Measurements from ENCODE around the gene CROCC2. TPM values are rescaled to one million over a fixed set of nuclear protein-coding genes. Genes with fewer than 3 reads are reported as not detected.

Gene CROCC2
- total RNA-seq, 1 donor from 2014 or later: not detected

DNA sequence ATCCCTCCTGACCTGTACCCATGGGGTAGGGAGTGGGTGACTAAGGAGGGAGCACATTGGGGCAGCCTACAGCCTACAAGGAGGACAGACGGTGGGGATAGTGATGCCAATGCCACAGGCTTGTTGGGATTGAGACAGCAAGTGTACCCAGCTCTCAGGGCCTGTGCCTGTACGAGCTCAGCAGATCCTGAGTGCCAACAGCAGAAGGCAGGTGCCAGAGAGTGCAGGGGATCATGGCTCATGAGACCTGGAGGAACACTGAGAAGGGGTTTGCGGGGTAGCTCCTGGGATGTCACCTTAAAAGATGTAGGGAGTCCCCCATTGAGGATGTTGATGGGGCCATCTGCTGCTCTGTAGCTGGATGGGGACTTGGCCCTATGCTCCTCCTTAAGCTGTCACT lies 82.0 kb downstream of the CROCC2 start:
- H3K4me1 Mint-ChIP-seq (ENCODE audit: low read depth): peaks cover 24% of the 10 kb centered on the region
- no peak overlapping the region for H3K4me3 Mint-ChIP-seq (ENCODE audit: unreplicated experiment)
- no peak for DNase-seq (ENCODE audit: low spot score)

DNA sequence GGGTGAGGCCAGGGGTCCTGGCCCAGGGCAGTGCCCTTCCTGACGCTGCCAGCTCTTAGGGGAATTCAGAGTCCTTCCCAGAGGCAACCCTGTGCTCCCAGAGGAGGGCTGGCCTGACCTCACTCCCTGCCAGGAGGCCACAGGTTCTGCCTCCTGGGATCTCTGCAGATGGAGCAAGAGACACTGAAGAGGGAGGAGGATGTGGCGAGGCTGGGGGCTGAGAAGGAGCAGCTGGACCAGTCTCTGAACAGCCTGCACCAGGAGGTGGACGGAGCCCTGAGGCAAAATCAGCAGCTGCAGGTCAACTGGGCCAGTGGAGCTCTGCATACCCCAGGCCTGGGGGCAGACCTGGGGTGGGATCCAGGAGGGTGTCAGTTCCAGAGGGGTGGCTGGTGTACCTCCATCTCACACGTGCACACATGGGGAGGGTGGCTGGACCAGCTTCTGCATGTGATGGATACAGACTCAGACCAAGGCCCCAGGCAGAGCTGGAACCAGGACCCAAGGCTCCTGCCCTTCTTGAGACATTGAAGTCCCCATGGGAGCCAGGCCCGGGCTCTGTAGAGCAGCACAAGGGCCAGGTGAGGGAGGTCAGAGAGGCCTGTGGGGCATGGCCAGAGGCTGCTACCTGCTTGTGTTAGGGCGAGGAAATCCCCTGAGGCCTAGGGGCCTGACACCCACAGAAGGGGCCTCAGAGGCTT lies 82.6 kb downstream of the CROCC2 start:
- TF ChIP-seq, protein P1, sequence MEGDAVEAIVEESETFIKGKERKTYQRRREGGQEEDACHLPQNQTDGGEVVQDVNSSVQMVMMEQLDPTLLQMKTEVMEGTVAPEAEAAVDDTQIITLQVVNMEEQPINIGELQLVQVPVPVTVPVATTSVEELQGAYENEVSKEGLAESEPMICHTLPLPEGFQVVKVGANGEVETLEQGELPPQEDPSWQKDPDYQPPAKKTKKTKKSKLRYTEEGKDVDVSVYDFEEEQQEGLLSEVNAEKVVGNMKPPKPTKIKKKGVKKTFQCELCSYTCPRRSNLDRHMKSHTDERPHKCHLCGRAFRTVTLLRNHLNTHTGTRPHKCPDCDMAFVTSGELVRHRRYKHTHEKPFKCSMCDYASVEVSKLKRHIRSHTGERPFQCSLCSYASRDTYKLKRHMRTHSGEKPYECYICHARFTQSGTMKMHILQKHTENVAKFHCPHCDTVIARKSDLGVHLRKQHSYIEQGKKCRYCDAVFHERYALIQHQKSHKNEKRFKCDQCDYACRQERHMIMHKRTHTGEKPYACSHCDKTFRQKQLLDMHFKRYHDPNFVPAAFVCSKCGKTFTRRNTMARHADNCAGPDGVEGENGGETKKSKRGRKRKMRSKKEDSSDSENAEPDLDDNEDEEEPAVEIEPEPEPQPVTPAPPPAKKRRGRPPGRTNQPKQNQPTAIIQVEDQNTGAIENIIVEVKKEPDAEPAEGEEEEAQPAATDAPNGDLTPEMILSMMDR (IDR thresholded peaks at IDR 0.05): no peak
- Mint-ChIP-seq H3K4me1 (ENCODE audit: low read depth) (peaks cover 24% of the 10 kb centered on the region), H3K27ac (ENCODE audit: unreplicated experiment) (no peak overlapping the region), H3K4me3 (ENCODE audit: unreplicated experiment) (no peak overlapping the region), H3K9me3 (ENCODE audit: low read depth) (no peaks in the 10 kb centered on the region), H3K27me3 (ENCODE audit: low read depth) (peaks cover 11% of the 10 kb centered on the region), H3K36me3 (ENCODE audit: low read depth) (no peaks in the 10 kb centered on the region)
- DNase-seq (ENCODE audit: low spot score): no peak

More for the DNA sequence above, 82.0 kb downstream of the CROCC2 start:
- TF ChIP-seq, protein P1 (IDR thresholded peaks at IDR 0.05): no peak
- Mint-ChIP-seq H3K9me3 (ENCODE audit: low read depth) (no peaks in the 10 kb centered on the region), H3K27ac (ENCODE audit: unreplicated experiment) (peak overlapping the region; percentile 41), H3K27me3 (ENCODE audit: low read depth) (peaks cover 11% of the 10 kb centered on the region), H3K36me3 (ENCODE audit: low read depth) (no peaks in the 10 kb centered on the region)

DNA sequence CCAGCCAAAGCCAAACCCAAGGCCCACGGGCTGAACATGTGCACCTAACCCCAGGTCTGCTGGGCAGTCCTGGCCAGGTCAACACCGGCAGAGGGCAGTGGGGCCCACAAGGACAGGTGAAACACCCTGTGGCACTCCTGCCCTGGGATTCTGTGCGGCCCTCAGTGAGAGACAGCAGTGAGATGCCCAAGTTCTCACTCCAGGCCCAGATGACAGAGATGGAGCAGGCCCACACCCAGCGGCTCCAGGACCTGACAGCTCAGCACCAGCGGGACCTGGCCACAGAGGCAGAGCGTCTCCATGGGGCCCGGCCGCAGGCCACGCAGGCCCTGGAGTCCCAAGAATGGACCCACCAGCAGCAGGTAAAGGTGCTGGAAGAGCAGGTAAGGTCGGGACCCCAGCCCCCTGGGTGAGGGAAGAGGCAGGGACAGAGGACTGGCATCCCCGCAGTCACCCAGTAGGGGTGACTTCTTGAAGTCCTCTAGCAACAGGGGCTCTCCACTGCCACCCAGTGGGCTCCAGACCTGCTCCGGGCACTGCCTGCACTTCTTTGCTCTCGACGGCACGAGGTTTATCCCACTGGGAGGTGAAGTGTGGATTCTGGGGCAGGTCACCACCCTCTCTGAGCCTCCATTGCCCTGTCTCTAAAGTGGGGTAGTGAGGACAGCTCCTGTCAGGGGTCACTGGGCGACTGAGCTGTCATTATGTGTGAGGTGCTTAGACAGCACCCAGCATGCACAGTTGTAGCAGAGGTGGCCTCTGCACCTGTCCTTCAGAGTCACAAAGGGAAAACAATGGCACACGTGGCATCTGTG lies 83.5 kb downstream of the CROCC2 start:
- Mint-ChIP-seq H3K4me3 (ENCODE audit: unreplicated experiment) (no peak overlapping the region), H3K4me1 (ENCODE audit: low read depth) (peaks cover 24% of the 10 kb centered on the region), H3K27me3 (ENCODE audit: low read depth) (peaks cover 7% of the 10 kb centered on the region), H3K27ac (ENCODE audit: unreplicated experiment) (no peak overlapping the region), H3K9me3 (ENCODE audit: low read depth) (no peaks in the 10 kb centered on the region), H3K36me3 (ENCODE audit: low read depth) (no peaks in the 10 kb centered on the region)
- TF ChIP-seq, protein P1 (IDR thresholded peaks at IDR 0.05): peak; percentile 78
- DNase-seq (ENCODE audit: low spot score): peak; percentile 87

DNA sequence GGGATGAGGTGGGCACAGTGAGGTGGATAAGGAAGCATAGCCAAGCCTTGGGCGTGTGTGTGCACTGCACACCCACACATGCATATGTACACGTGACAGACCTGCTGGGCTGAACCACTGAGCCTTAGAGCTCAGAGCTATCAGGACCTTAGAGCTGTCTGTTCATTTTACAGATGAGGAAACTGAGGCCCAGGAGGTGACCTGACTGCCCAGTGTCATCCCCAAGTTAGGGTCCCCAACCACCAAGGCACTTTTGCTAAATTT lies 84.1 kb downstream of the CROCC2 start:
- Mint-ChIP-seq H3K27ac (ENCODE audit: unreplicated experiment) (no peak overlapping the region), H3K4me1 (ENCODE audit: low read depth) (peaks cover 24% of the 10 kb centered on the region), H3K4me3 (ENCODE audit: unreplicated experiment) (no peak overlapping the region), H3K9me3 (ENCODE audit: low read depth) (no peaks in the 10 kb centered on the region), H3K36me3 (ENCODE audit: low read depth) (no peaks in the 10 kb centered on the region), H3K27me3 (ENCODE audit: low read depth) (peaks cover 7% of the 10 kb centered on the region)
- DNase-seq (ENCODE audit: low spot score): no peak
- TF ChIP-seq, protein P1 (IDR thresholded peaks at IDR 0.05): no peak

DNA sequence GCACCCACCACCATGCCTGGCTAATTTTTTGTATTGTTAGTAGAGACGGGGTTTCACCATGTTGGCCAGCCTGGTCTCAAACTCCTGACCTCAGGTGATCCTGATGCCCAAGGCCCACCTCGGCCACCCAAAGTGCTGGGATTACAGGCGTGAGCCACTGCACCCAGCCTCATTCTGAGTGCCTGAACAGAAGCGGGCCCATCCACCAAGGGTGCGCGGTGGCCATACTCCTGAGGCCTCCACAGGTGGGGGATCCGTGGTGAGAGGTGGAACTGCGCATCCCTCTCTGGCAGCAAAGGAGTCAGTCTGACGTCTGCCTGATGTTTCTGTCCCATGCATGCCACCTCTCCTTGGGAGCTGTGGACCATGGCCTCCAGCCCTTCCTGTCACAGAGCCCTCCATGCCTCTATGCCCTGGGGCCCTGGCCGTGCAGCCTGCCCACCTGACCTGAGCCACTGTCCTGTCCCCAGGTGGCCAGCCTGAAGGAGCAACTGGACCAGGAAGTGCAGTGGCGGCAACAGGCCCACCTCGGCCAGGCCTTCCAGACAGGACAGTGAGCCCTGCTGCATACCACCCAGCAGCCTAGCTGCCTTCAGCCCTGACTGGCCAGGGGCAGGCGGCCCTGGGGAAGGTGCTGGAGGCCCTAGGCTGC lies 84.7 kb downstream of the CROCC2 start:
- TF ChIP-seq, protein P1 (IDR thresholded peaks at IDR 0.05): no peak
- no peaks in the 10 kb centered on the region for H3K36me3 Mint-ChIP-seq (ENCODE audit: low read depth)
- H3K4me1 Mint-ChIP-seq (ENCODE audit: low read depth): peaks cover 24% of the 10 kb centered on the region

More for the DNA sequence above, 84.7 kb downstream of the CROCC2 start:
- Mint-ChIP-seq H3K27me3 (ENCODE audit: low read depth) (peaks cover 2% of the 10 kb centered on the region), H3K27ac (ENCODE audit: unreplicated experiment) (no peak overlapping the region), H3K4me3 (ENCODE audit: unreplicated experiment) (no peak overlapping the region), H3K9me3 (ENCODE audit: low read depth) (no peaks in the 10 kb centered on the region)
- DNase-seq (ENCODE audit: low spot score): no peak

Measured in chondrocyte (in vitro differentiated cells).